GM12878 (cell line): ENCODE data around the gene CDKN2A.

Source experiments
- IKZF1 ChIP-seq: fragments of 450-650 bp; conservative IDR thresholded peaks from 2 replicates; pipeline ENCODE4 v1.6.1; 2017; ENCODE audit warnings: antibody characterized with exemption, mild to moderate bottlenecking
- POLR2A ChIP-seq: IDR thresholded peaks from 2 replicates; pipeline ENCODE4 v1.6.1; 2011; ENCODE audit warnings: low read depth, mild to moderate bottlenecking, low read length

DNA sequence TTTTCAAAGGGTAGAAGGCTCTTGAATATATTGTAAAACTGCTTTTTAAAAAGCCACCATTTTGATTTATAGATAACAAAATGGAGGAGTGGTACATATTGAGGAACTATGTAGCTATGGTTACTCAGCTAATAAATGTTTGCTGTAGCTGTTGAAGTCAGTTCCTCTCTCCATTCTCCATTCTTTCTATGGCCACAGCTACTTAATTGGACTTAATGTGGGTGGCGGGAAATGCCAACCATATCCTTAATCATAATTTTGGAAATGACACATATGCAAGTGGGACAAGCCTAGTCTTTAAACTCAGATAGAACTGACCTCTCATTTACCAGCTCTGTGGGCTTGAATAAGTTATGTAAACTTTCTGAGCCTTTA, 10.6 kb downstream of the CDKN2A start:
- no peak for TF ChIP-seq IKZF1
- no peak for TF ChIP-seq POLR2A
